GM21529 (cell line): Measurements from ENCODE around the gene ACKR3.

Experiments
- ATAC-seq: cut with Tn5 transposase; IDR thresholded peaks from one replicate; pipeline ENCODE4 v1.9.1; 2021; ENCODE audit not compliant: unreplicated experiment

ACKR3 gene

GRCh38 chr2:236607471-236608187 lies 38.0 kb downstream of the ACKR3 start:
- no peak for ATAC-seq

- no peak for ATAC-seq
Measured at GRCh38 chr2:236608188-236608525, 38.5 kb downstream of the ACKR3 start.

GRCh38 chr2:236608710-236609109 lies 39.1 kb downstream of the ACKR3 start:
- ATAC-seq = no peak

- no peak for ATAC-seq
Measured at GRCh38 chr2:236610991-236611821, 41.6 kb downstream of the ACKR3 start.

DNA sequence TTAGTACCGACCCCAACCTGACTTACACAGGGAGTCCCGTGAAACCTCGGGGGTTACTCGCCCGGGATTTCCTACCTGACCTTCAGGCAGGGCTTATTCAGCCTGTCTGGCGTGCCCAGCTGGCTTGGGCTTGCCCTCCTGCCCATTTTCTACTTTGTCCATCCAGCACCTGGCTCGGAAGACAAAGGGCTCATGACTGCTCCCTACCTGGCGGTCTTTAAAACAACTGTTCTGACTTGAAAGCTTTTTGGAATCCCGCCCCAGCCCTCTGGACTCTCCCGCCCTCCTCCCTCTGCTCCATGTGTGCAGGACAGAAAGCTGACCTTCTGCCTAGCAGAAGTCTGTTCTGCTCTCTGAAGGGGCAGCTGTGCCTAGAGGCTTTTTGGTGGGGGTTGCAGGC lies 43.1 kb downstream of the ACKR3 start:
- no peak for ATAC-seq

- no peak for ATAC-seq
Measured at GRCh38 chr2:236613612-236614011, 44.0 kb downstream of the ACKR3 start.

DNA sequence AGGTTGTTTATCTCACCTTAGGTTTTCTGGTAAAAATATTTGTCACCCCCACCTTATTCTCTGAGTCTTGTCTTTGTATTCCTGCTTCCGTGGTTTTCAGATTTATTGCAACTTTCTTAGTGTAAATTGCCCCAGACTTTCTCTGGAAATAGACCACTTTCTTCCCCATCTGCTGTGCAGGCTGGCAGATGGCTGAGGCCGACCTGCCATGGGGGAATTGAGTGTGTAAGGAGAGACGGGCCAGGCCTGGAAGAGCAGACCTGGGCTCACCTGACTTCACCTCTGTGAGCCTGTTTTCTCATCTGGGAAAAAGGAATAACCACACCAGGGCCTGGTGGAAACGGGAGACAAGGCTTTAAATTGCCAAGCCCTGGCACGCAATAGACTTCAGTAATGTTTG lies 44.9 kb downstream of the ACKR3 start:
- ATAC-seq = no peak

DNA sequence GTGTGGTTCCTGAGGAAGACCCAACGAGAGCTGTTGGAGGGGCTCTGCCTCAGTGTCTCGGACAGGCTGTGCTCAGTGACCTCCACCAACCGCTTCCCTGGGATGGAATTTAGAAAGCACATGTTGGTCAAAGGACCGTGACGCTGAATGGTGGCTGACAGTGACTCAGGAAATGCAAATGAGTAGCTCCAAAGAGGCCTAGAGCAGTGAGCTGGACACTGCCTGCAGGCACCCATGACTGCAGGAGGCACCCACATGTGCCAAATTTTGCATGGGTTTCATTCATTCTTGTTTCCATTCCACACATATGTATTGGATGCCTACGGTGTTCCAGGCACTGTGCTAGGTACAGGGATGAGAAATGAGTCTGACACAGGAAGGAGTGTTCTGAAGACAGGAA lies 46.4 kb downstream of the ACKR3 start:
- ATAC-seq = no peak

- ATAC-seq = no peak
Measured at GRCh38 chr2:236616624-236617023, 47.0 kb downstream of the ACKR3 start.

- ATAC-seq = no peak
Measured at GRCh38 chr2:236617221-236617737, 47.7 kb downstream of the ACKR3 start.

- ATAC-seq = no peak
Measured at GRCh38 chr2:236617796-236618195, 48.2 kb downstream of the ACKR3 start.

DNA sequence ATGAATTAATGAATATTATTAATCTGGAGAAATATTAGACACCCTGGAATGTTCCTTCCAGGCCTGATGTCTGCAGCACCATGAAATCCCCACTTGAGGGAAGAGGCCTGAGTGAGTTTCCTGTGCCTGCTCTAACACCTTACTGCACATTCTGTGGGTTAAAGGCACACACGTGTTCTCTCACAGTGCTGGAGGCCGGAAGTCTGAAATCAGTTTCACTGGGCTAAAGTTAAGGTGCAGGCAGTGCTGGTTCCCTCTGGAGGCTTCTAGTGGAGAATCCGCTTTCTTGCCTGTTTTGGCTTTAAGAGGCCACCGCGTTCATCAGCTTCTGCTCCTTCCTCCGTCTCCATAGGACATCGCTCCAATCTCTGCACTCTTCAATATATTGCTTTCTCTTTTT lies 48.7 kb downstream of the ACKR3 start:
- ATAC-seq = no peak

- no peak for ATAC-seq
Measured at GRCh38 chr2:236619910-236620612, 50.4 kb downstream of the ACKR3 start.

GRCh38 chr2:236621786-236622185 lies 52.2 kb downstream of the ACKR3 start:
- ATAC-seq = no peak

- no peak for ATAC-seq
Measured at GRCh38 chr2:236622201-236622600, 52.6 kb downstream of the ACKR3 start.

DNA sequence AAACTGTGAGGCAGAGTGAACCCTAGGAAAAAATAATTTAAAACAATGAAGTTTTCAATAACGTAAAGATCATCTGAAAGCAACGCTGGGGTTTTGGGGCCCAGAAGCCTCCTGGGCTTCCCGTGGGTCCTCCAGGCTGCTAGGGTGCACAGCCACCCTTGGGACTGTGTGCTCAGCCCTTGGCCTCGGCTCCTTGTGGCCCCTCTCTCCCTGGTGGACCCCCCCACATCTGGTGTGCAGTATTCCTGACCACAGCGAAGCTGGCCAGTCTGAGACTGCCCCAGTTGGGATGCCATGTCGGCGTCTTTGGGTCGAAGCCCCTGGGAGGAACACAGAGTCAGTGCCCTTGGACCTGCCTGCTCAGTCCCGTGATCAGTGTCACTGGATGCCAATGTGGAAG lies 53.0 kb downstream of the ACKR3 start:
- ATAC-seq = no peak

DNA sequence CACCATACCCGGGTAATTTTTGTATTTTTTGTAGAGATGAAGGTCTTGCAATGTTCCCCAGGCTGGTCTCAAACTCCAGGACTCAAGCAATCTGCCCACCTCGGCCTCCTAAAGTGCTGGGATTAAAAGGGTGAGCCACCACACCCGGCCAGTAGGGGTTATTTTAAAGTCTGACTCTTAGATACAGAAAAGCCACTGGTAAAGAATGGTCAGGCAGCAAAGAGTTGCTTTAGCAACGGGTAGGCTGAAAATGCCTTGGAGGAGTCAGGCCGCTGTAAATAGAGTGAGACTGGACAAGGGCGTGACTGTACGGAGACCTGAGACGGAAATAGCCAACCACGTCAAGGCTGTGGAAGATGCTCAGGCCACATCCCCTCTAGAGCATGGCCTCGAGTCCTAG lies 54.2 kb downstream of the ACKR3 start:
- ATAC-seq = no peak

- ATAC-seq = no peak
Measured at GRCh38 chr2:236625156-236625690, 55.6 kb downstream of the ACKR3 start.

DNA sequence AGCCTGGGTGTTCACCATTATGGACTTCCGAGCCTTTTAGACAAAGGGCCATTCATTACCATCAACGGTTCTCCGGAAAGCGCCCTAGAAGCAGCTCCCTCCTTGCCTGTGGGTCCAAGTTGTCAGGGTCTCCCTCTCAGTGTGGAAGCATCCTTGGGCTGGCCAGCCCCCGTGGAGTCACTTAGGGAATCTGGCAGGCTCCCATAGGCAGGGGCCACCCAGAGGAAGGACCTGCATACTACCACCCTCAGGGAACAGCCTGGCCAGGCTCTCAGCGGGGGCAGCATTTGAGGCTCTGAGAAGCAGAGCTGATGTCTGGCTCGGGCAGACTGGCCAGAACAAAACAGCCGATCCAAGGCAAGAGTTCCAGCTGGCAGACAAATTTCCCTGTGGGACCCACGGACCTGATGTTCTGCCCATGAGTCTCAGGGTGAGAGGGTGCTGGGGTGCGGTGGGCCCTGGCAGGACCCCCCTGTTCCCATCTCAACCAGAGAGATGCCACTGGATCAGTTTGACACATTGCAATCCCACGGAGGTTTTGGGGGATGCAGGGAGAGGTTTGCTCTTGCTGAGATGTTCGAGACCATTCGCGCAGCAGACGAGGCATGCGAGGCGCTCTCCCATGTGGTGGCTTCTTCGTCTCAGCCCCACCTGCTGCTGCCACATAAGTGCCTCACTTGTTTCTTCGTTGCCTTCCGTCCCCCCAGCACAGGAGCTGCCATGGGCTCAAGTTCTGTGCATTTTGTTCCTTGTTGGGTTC lies 56.9 kb downstream of the ACKR3 start:
- no peak for ATAC-seq

- no peak for ATAC-seq
Measured at GRCh38 chr2:236627193-236627592, 57.6 kb downstream of the ACKR3 start.

GRCh38 chr2:236627841-236628240 lies 58.2 kb downstream of the ACKR3 start:
- no peak for ATAC-seq
